Activated CD4-positive, alpha-beta memory T cell treated with anti-CD3 and anti-CD28 coated beads for 36 hours (primary cell): ENCODE results near the gene OLFML2B. TPM values are rescaled to one million over a fixed set of nuclear protein-coding genes. Genes with fewer than 3 reads are reported as not detected.

Source experiments
- CTCF ChIA-PET: fragments of 350-600 bp; sonication (Branson Sonifier 250); formaldehyde crosslinking; loops from one replicate; lab custom pipeline; 2021; ENCODE audit warnings: antibody characterized with exemption, inconsistent platforms; lab: Charles Lee
- POLR2A ChIA-PET: fragments of 350-600 bp; sonication (Branson Sonifier 250); formaldehyde crosslinking; loops from one replicate; lab custom pipeline; 2021; ENCODE audit warnings: antibody characterized with exemption; lab: Charles Lee
- DNase-seq: peaks from one replicate; pipeline ENCODE4 v3.0.0-alpha.2; 2020
- H3K27ac Mint-ChIP-seq: one replicate; pipeline ENCODE4 v1.8.0; 2021; ENCODE audit warnings: mixed read lengths
- H3K27me3 Mint-ChIP-seq: one replicate; pipeline ENCODE4 v1.8.0; 2021; ENCODE audit warnings: mixed read lengths
- H3K36me3 Mint-ChIP-seq: one replicate; pipeline ENCODE4 v1.8.0; 2021; ENCODE audit warnings: mixed read lengths
- H3K4me1 Mint-ChIP-seq: one replicate; pipeline ENCODE4 v1.8.0; 2021; ENCODE audit warnings: low read depth, mixed read lengths
- H3K4me3 Mint-ChIP-seq: one replicate; pipeline ENCODE4 v1.8.0; 2021; ENCODE audit warnings: mild to moderate bottlenecking, mixed read lengths
- H3K9me3 Mint-ChIP-seq: one replicate; pipeline ENCODE4 v1.8.0; 2021; ENCODE audit warnings: mixed read lengths
- intact Hi-C: fragments of 100-400 bp; cut with micrococcal nuclease; formaldehyde crosslinking; loops from one replicate; pipeline ENCODE4 v1.15.1; 2023
- total RNA-seq, 2 experiments: library from RNA; stranded (reverse); gene quantifications; one replicate each; pipeline ENCODE4 v1.2.3, GENCODE V29; 2021

Gene OLFML2B
- total RNA-seq, 2 experiments from 2014 or later = not detected

GRCh38 chr1:162033428-162033827, 9.8 kb upstream of the OLFML2B start:
- Mint-ChIP-seq H3K9me3 (no peaks in the 10 kb centered on the region), H3K36me3 (no peaks in the 10 kb centered on the region), H3K4me1 (peaks cover 4% of the 10 kb centered on the region), H3K4me3 (no peak overlapping the region), H3K27ac (no peak overlapping the region), H3K27me3 (peaks cover 18% of the 10 kb centered on the region)
- ChIA-PET CTCF (interaction anchor here (0.8 to 5.8 kb wide), 3 partner anchors 23 to 241 kb away, joined by 3 to 144 read pairs (median 3); no protein-coding TSS in a partner anchor), POLR2A (no interaction called here)
- no peak for DNase-seq
- intact Hi-C loops = loop anchor here (10.0 kb wide), 1 partner anchor 389 kb away; no protein-coding TSS in a partner anchor

DNA sequence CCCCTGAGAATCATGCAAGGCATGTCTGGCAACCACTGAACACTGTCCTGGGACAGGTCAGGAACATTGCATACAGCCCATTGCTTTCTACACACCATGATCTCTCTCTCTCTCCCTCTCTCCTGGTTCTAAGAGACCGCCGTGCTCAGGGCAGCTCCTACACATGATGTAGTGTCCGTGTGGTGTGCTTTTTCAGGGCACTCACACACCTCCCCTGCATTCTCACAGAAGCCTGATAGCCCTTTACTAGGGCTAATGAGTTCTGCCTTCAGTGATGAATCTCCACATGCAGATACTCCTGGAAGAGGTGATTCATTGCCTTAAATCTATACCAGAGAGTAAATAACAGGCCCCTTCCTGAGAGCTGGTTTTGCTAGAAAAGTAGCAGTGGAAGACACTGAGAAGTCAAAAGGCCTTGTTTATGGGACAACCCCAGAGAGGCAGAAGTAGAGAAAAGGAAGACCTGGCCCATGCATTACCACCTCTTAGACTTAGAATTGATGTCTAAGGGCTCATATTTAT, 7.2 kb upstream of the OLFML2B start:
- no peak for DNase-seq
- CTCF ChIA-PET = interaction anchor here (1.5 kb wide), 2 partner anchors 238 to 239 kb away, joined by 4 read pairs; no protein-coding TSS in a partner anchor
- intact Hi-C loops = loop anchor here (10.0 kb wide), 1 partner anchor 386 kb away; no protein-coding TSS in a partner anchor
- no peaks in the 10 kb centered on the region for H3K9me3 Mint-ChIP-seq
- H3K36me3 Mint-ChIP-seq = no peaks in the 10 kb centered on the region
- no peak overlapping the region for H3K4me3 Mint-ChIP-seq
- peaks cover 23% of the 10 kb centered on the region for H3K27me3 Mint-ChIP-seq
- H3K4me1 Mint-ChIP-seq = peaks cover 4% of the 10 kb centered on the region
- no peak overlapping the region for H3K27ac Mint-ChIP-seq
- POLR2A ChIA-PET = no interaction called here

- no peaks in the 10 kb centered on the region for H3K36me3 Mint-ChIP-seq
- no peak overlapping the region for H3K27ac Mint-ChIP-seq
- peaks cover 3% of the 10 kb centered on the region for H3K4me1 Mint-ChIP-seq
- CTCF ChIA-PET = interaction anchor here (1.5 kb wide), 1 partner anchor 237 kb away, joined by 4 read pairs; no protein-coding TSS in a partner anchor
- intact Hi-C loops = no loop called here
- H3K4me3 Mint-ChIP-seq = no peak overlapping the region
- POLR2A ChIA-PET = no interaction called here
- H3K9me3 Mint-ChIP-seq = no peaks in the 10 kb centered on the region
- H3K27me3 Mint-ChIP-seq = peaks cover 31% of the 10 kb centered on the region
- no peak for DNase-seq
These were observed 5.5 kb upstream of the OLFML2B start for GRCh38 chr1:162029157-162029556.

DNA sequence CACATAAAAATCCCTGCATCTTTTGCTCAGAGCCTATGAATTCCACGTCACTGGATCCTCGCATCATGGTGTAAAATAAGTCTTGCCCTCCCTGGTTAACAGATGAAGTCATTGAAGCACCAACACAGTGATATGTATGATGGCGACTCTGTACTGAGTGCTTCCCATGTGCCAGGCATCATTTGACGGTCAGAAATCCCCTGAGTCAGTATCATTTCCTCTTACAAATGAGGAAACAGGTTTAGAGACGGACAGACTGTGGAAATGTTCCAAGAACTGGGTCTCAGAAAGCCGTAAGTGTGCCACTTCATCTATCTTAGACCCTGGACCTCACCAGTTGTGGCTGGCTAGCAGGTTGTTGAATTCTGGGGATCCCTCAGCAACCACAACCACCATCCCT, 5.1 kb upstream of the OLFML2B start:
- CTCF ChIA-PET = no interaction called here
- H3K27me3 Mint-ChIP-seq = peaks cover 30% of the 10 kb centered on the region

GRCh38 chr1:162026881-162027280, 3.2 kb upstream of the OLFML2B start:
- no peak for DNase-seq
- H3K4me3 Mint-ChIP-seq = no peak overlapping the region
- intact Hi-C loops = no loop called here
- ChIA-PET POLR2A (no interaction called here), CTCF (no interaction called here)
- no peaks in the 10 kb centered on the region for H3K36me3 Mint-ChIP-seq
- no peaks in the 10 kb centered on the region for H3K9me3 Mint-ChIP-seq
- no peak overlapping the region for H3K27ac Mint-ChIP-seq
- H3K27me3 Mint-ChIP-seq = peaks cover 39% of the 10 kb centered on the region
- H3K4me1 Mint-ChIP-seq = peaks cover 6% of the 10 kb centered on the region

More for the DNA sequence above, 5.1 kb upstream of the OLFML2B start:
- Mint-ChIP-seq H3K4me1 (peaks cover 4% of the 10 kb centered on the region), H3K4me3 (no peak overlapping the region), H3K9me3 (no peaks in the 10 kb centered on the region), H3K36me3 (no peaks in the 10 kb centered on the region), H3K27ac (no peak overlapping the region)
- no peak for DNase-seq
- POLR2A ChIA-PET = no interaction called here
- intact Hi-C loops = no loop called here

DNA sequence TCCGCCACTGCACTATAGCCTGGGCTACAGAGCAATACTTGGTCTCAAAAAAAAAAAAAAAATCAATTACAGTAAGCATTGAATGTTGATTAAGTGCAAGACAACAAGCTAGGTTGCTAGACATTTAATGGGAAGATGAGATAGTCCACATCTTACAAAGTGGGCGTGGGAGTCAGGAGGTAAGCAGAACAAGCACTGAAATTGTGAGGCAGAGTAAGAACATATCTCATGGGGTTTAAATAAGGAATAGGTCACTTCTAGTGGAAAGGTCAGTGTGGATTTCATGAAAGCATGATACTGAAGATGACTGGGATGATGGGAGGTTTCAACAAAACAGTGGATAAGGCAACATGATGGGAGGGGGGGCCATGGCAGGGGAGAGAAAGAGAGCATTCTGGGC, 1.9 kb upstream of the OLFML2B start:
- H3K36me3 Mint-ChIP-seq = no peaks in the 10 kb centered on the region

DNA sequence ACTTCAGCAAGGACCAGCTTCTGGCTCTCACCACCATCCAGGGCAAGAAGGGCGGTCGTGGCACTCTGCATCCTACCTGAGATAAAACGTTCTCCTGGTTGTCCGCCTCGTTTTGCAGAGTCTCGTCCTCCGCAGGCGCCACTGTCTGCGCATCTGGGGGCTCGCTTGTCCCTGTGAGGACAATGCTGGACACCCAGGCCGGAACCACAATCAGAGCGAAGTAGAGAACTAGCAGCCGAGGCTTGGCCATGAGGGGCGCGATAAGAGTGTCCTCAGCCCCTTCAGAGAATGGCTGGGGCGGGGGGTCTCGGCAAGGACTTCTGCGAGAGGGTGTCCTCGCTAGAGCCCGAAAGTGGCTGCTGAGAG, 505 bp downstream of the OLFML2B start:
- Mint-ChIP-seq H3K27me3 (peaks cover 32% of the 10 kb centered on the region), H3K4me3 (peak overlapping the region; percentile 70)

More for the DNA sequence above, 1.9 kb upstream of the OLFML2B start:
- H3K27ac Mint-ChIP-seq = no peak overlapping the region
- no peak for DNase-seq
- no peak overlapping the region for H3K4me3 Mint-ChIP-seq
- H3K9me3 Mint-ChIP-seq = no peaks in the 10 kb centered on the region
- ChIA-PET POLR2A (no interaction called here), CTCF (interaction anchor here (1.8 to 2.5 kb wide), 2 partner anchors 9 to 12 kb away, joined by 7 to 15 read pairs; no protein-coding TSS in a partner anchor)
- intact Hi-C loops = loop anchor here (2.0 kb wide), 1 partner anchor 63 kb away; no protein-coding TSS in a partner anchor
- H3K27me3 Mint-ChIP-seq = peaks cover 39% of the 10 kb centered on the region
- H3K4me1 Mint-ChIP-seq = peaks cover 6% of the 10 kb centered on the region

DNA sequence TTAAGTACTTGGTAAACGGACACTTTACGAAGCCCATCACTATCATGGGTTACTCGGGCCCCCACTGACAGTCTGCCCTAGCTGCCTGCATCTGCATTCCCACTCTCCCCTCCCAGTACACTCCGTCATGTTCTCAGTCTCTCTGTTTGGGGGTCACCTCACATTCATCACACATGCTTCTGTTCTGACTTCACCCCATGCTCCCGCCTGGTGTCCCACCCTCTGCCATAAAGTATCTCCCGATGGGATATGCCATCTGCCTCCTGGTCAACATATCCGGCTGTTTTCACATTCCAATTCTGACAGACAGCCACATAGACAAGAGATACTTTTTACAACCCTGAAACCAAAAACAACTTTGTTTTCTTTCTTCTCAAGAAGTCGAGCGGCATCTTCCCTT, 1.0 kb downstream of the OLFML2B start:
- Mint-ChIP-seq H3K27ac (no peak overlapping the region), H3K4me3 (peak overlapping the region; percentile 70), H3K9me3 (no peaks in the 10 kb centered on the region), H3K4me1 (peaks cover 6% of the 10 kb centered on the region), H3K27me3 (peaks cover 30% of the 10 kb centered on the region), H3K36me3 (no peaks in the 10 kb centered on the region)
- ChIA-PET CTCF (no interaction called here), POLR2A (no interaction called here)
- intact Hi-C loops = loop anchor here (5.0 kb wide), 1 partner anchor 110 kb away; no protein-coding TSS in a partner anchor
- no peak for DNase-seq

More for the DNA sequence above, 505 bp downstream of the OLFML2B start:
- no peaks in the 10 kb centered on the region for H3K9me3 Mint-ChIP-seq
- H3K27ac Mint-ChIP-seq = no peak overlapping the region
- CTCF ChIA-PET = interaction anchor here (1.6 to 2.5 kb wide), 3 partner anchors 14 to 230 kb away, joined by 6 to 17 read pairs (median 15); no protein-coding TSS in a partner anchor
- peaks cover 6% of the 10 kb centered on the region for H3K4me1 Mint-ChIP-seq
- DNase-seq = no peak
- POLR2A ChIA-PET = no interaction called here
- no peaks in the 10 kb centered on the region for H3K36me3 Mint-ChIP-seq
- intact Hi-C loops = loop anchor here (5.0 kb wide), 1 partner anchor 111 kb away; no protein-coding TSS in a partner anchor

DNA sequence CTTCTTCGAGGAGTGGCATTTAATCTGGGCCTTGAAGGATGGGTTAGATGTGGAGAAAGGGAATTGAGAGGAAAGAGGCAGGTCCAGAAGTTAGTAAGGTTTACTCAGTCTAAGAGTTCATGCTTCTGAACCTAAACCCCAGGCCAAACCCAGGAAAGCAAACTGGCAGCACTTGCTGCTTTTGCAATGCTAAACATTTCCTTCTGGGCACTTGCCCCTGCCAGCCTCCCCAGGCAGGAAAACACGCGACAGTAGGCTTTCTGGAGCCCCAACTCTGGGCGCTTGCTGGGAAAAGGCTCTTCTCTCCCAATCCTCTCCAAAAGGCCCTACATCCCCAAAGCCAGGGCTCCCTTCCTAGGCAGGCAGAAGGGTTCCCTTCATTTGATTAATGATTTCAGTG, 2.5 kb downstream of the OLFML2B start:
- Mint-ChIP-seq H3K27ac (no peak overlapping the region), H3K27me3 (peaks cover 23% of the 10 kb centered on the region), H3K4me3 (no peak overlapping the region), H3K4me1 (peaks cover 6% of the 10 kb centered on the region), H3K9me3 (no peaks in the 10 kb centered on the region), H3K36me3 (no peaks in the 10 kb centered on the region)
- DNase-seq = no peak
- intact Hi-C loops = loop anchor here (5.0 kb wide), 1 partner anchor 109 kb away; no protein-coding TSS in a partner anchor
- POLR2A ChIA-PET = no interaction called here
- CTCF ChIA-PET = no interaction called here

DNA sequence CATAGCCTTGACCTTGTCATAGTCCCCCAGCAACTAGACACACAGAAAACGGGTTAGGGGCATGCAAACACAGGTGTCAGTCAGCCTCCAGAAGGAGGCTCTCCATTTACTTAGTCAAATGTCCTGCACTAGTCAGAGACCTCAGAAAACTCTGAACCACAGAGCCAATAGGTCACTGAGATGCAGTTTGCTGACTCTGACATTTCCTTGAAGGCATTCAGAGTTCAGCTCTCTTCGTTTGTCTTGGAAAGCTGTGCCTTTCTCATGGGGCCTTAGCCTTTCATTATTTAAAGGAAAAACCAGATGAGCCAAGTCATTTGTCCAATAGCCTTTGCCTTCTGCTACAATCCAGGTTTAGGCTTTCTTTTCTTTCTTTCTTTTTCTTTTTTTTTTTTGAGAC, 3.5 kb downstream of the OLFML2B start:
- ChIA-PET POLR2A (no interaction called here), CTCF (interaction anchor here (1.8 kb wide), 1 partner anchor 17 kb away, joined by 6 read pairs; no protein-coding TSS in a partner anchor)
- Mint-ChIP-seq H3K36me3 (no peaks in the 10 kb centered on the region), H3K9me3 (no peaks in the 10 kb centered on the region), H3K27ac (no peak overlapping the region), H3K4me1 (peaks cover 6% of the 10 kb centered on the region), H3K27me3 (peaks cover 18% of the 10 kb centered on the region), H3K4me3 (no peak overlapping the region)
- no peak for DNase-seq
- intact Hi-C loops = loop anchor here (5.0 kb wide), 1 partner anchor 108 kb away; no protein-coding TSS in a partner anchor

DNA sequence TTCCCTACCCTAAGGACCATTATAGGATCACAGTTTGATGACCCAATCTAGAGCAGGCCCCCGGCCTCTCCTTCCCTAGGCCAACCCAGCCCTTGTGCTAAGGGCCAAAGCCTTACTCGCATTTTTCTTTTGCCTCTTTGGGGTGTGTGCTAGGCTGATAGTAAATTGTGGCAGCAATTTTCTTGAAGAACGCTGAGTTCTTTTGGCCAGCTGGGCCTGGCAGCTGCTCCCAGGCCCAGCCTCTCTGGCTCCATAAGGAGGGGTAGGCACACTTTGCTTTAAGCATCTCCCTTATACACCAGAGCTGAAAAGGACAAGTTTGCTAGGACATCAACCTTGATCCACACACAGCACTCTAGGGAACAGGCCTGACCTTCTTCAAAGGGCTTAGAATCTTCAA, 4.2 kb downstream of the OLFML2B start:
- peaks cover 6% of the 10 kb centered on the region for H3K4me1 Mint-ChIP-seq

GRCh38 chr1:162019006-162019405, 4.7 kb downstream of the OLFML2B start:
- intact Hi-C loops = no loop called here
- POLR2A ChIA-PET = no interaction called here
- CTCF ChIA-PET = interaction anchor here (1.4 to 1.8 kb wide), 2 partner anchors 18 to 31 kb away, joined by 5 to 6 read pairs; no protein-coding TSS in a partner anchor

More for the DNA sequence above, 4.2 kb downstream of the OLFML2B start:
- ChIA-PET POLR2A (no interaction called here), CTCF (interaction anchor here (1.8 kb wide), 1 partner anchor 17 kb away, joined by 6 read pairs; no protein-coding TSS in a partner anchor)
- DNase-seq = no peak
- intact Hi-C loops = no loop called here
- Mint-ChIP-seq H3K4me3 (no peak overlapping the region), H3K27me3 (peaks cover 15% of the 10 kb centered on the region), H3K27ac (no peak overlapping the region), H3K36me3 (no peaks in the 10 kb centered on the region), H3K9me3 (no peaks in the 10 kb centered on the region)

More at GRCh38 chr1:162019006-162019405, 4.7 kb downstream of the OLFML2B start:
- no peak for DNase-seq
- no peak overlapping the region for H3K4me3 Mint-ChIP-seq
- no peak overlapping the region for H3K27ac Mint-ChIP-seq
- no peaks in the 10 kb centered on the region for H3K36me3 Mint-ChIP-seq
- peaks cover 2% of the 10 kb centered on the region for H3K4me1 Mint-ChIP-seq
- H3K9me3 Mint-ChIP-seq = no peaks in the 10 kb centered on the region
- H3K27me3 Mint-ChIP-seq = peaks cover 11% of the 10 kb centered on the region
